HT1080 (cell line): Measurements from ENCODE around the gene ZNF496. TPM values are rescaled to one million over a fixed set of nuclear protein-coding genes. Genes with fewer than 3 reads are reported as not detected.
"Not testable (repeated sequence)": the region's sequence is repeated elsewhere in the genome, so short reads cannot be mapped to it uniquely, and the experiment has no call there.

ENCODE experiments used
- DNase-seq: peaks from one replicate; pipeline ENCODE4 v3.0.0-alpha.2; 2015; ENCODE audit warnings: low read depth
- total RNA-seq: library from RNA; depleted of rRNA; stranded (reverse); fragments of >200 nt; shearing (Covaris generic); gene quantifications from 2 replicates; pipeline ENCODE4 v1.2.3, GENCODE V29; 2014

The ZNF496 gene
- total RNA-seq, 1 experiment from 2014 or later, result 45.4 TPM

DNA sequence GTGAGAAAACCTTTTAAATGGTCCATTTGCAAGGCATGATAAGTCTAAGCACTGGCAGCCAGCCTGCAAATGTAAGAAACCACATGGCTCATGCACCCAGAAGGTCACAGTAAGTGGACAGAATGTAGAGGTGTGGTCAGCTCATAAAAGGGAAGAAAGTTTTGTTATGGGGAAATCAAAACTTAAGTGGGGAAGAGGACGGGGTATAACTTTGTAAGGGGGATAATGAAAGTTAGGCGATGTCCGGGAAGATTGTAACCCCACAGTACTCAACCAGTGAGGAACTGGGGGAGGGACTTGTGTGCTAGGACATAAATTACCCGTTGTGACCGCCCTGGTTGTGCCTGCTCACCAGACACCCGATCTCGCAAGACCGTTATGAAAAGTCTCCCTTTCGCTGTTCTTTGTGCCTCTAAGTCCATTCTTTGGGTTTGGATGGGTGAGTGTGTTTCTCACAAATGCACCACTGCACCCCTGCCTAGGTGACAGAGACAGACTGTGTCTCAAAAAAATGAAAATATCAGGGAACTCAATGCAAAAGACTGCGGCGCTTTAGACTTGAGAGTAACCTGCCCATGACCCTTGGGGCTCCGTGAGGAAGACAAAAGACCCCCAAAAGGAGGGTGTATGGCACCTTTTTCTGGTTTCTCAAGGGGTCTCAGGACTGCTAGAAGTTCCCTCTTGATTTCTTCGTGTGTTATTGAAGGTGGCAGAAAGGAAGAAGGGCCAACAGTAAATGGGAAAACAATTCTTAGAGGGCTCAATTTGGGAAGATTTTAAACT, 28.6 kb upstream of the ZNF496 start:
- no peak for DNase-seq

DNA sequence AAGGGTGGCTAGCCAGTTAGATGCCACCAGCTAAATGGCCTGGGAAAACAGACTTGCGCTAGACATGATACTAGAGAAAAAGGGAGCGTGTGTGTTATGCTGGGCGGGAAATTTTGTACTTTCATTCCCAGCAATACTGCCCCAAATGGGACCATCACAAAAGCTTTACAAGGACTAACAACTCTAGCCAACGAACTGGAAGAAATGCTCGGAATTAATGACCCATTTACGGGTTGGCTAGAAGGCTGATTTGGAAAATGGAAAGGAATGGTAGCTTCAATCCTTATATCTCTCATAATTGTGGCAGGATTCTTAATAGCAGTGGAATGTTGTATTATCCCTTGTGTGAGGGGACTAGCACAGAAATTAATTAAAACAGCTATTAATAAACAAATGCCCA, 27.9 kb upstream of the ZNF496 start:
- no peak for DNase-seq

DNA sequence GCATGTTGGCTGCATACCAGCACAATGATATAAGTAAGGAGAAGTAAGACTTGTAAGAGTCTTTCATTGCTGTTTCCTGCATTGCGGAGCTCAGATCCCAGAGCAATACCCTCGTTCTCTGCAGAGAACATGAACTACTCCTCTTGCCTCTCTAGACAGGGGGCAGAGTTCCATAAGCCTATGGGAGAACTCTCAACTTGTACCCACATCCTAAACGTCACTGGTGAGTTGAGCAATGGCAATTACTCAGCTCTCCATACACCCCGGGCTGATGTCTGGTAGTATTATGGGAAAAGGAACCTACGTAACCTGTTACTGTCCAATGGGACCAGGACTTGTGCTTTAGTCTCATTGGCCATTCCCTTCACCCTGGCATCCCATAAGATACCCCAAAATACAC, 27.3 kb upstream of the ZNF496 start:
- DNase-seq, result peak; percentile 32

GRCh38 chr1:247357781-247358211, 26.1 kb upstream of the ZNF496 start:
- DNase-seq, result no peak

DNA sequence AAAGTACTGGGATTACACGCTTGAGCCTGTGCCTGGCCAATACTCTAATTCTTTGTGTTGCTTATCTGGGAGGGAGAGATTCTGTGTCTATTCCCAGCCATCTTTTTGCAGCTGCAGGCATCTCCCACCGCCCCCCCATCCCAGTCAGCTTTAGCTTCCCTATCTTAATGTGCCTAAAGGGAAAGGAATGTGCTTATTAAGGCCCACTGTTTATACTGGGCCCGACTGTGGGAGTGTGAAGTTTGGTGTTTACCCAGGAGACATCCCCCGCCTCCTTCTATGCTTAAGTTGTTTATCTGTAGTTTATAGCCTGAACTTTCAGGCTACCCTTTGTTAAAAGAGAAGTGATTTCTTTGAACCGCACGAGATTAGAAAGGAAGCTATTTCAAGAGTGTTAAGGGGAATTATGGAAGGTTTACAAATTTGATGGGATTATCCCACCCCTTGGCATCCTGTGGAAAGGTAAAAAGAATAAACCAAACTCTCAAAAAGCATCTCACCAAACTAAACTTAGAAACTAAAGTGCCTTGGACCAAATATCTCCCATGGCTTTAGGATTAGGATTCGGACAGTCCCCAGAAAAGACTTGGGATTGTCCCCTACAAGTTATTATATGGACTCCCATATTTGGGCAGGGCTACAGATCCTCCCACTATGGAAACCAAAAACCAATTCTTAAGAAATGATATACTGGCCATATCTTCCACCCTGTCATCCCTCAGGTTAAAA, 25.5 kb upstream of the ZNF496 start:
- DNase-seq, result no peak

DNA sequence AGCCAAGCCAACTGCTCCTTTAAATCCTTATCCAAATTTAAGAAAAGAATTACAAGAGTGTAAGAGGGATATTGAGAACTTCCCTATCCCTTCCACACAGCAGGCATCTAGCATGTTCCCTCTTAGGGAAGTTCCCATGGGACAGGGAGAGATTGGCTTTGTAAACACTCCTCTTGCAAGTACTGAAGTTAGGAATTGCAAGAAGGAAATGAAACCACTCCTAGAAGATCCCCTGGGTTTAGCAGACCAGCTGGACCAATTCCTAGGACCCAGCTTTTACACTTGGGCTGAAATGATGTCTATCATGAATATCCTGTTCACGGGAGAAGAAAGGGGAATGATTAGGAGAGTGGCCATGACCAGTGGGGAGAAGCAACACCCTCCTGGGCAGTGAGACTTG, 23.5 kb upstream of the ZNF496 start:
- DNase-seq, result not testable (repeated sequence)

DNA sequence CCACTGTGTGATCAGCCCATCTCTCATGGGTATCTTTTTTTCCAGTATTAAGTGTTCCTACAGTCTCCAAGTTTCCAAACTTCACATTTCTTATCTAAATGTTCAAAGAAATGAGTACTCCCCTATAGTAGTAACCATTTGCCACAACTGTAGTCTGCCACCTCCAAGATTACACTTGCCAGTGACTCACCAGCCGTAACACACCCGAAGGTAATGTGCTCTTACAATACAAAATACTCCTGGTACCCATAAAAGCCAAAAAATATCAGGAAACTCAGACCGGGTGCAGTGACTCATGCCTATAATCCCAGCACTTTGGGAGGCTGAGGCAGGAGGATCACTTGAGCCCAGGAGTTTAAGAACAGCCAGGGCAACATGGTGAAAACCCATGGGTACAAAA, 20.5 kb upstream of the ZNF496 start:
- DNase-seq, result no peak

DNA sequence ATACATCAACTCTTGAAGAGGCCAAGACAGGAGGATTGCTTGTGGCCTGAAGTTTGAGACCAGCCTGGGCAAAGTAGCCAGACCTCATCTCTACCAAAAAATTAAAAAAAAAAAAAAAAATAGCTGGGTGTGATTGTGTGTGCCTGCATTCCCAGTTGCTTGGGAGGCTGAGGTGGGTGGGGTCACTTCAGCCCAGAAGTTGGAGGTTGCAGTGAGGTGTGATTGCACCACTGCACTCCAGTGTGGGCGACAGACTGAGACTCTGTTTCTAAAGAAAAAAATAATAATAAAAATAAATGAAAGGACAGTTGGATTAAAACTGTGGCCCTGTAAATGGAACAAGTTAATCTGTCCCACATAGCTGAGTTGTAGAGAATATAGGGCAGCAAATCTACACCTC, 18.9 kb upstream of the ZNF496 start:
- no peak for DNase-seq

GRCh38 chr1:247347477-247348222, 16.0 kb upstream of the ZNF496 start:
- DNase-seq, result no peak

GRCh38 chr1:247345881-247346280, 14.2 kb upstream of the ZNF496 start:
- DNase-seq, result no peak

DNA sequence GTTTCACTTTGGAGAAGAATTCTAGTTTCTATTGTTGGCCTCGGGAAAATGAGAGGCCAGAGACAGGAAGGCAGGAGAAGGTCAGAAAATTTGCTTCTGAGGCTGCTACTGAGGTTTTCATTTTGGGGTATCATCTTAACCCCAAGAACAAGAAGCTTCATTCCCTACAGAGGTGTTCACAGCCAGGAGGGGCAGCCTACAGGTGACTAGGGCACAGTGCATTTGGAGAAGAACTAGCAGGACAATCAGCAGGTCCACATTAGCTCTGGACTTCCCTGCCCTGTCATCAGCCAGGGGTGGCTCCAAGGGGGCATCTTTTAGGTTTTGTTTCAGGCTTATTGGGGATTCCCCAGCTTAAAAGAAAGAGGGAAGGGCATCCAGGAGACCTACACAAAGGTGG, 12.1 kb upstream of the ZNF496 start:
- DNase-seq, result no peak

DNA sequence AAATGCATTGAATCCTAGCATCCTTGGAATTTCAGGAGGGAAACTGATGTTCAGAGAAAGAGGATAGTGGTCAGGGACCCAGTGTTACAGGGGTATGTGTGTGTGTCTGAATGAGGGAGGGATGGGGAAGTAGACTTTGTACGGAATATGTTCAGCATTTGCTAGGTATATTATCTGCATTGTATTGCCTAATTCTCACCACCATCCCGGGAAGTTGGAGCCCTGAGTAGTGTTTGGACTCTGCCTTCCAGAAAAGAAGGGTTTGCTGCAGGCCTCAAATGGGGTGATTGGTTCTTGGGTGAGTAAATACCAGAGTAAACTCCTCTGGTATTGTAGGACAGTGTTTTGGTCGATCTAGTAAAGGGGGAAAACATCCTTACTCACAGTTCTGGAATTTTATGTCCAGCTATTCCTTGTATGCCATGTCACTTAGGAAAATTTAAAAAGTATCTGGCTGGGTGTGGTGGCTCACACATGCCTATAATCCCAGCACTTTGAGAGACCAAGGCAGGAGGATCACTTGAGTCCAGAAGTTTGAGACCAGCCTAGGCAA, 7.1 kb upstream of the ZNF496 start:
- no peak for DNase-seq

- DNase-seq, result no peak
These were observed 6.3 kb upstream of the ZNF496 start for GRCh38 chr1:247337961-247338360.

DNA sequence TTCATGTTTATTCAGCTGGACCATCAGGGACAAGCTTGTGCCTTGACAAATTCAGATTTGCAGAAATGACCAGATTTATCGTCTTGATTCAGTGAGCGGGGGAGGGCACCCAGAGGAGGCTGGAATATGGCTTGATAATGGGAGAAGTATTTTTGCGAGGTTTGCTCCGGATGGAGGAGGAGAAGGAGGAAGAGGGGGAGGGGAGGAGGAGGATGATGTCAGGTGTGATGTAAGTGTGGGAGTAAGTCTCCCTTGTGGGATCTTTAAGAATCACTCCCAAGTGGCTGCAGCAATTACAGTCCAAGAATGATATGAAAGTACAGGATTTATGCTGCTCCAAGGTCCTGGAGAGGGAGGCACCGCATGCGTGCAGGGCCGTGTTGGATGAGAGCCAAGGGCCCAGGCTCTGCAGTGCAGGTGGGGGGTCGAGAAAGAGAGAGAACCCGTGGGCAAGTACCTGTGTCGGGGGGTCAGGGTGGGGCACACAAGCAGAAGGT, 5.6 kb upstream of the ZNF496 start:
- DNase-seq, result no peak

GRCh38 chr1:247336390-247336789, 4.7 kb upstream of the ZNF496 start:
- DNase-seq, result no peak

DNA sequence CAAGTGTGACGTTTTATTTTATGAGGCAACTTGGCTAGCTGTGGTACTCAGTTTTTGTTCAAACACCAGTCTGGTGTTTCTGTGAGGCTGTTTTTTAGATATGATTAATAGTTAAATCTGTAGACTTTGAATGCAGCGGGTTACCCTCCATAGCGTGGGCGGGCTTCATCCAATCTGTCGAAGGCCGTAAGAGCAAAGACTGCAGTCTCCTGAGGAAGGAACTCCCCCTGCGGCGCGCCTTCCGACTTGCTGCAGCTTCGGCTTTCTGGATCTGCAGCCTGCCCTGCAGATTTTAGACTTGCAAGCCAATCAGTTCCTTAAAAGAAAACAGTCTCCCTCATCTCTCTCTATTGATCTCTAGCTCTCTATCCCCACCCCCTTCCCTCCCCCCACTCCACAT, 4.2 kb upstream of the ZNF496 start:
- no peak for DNase-seq

DNA sequence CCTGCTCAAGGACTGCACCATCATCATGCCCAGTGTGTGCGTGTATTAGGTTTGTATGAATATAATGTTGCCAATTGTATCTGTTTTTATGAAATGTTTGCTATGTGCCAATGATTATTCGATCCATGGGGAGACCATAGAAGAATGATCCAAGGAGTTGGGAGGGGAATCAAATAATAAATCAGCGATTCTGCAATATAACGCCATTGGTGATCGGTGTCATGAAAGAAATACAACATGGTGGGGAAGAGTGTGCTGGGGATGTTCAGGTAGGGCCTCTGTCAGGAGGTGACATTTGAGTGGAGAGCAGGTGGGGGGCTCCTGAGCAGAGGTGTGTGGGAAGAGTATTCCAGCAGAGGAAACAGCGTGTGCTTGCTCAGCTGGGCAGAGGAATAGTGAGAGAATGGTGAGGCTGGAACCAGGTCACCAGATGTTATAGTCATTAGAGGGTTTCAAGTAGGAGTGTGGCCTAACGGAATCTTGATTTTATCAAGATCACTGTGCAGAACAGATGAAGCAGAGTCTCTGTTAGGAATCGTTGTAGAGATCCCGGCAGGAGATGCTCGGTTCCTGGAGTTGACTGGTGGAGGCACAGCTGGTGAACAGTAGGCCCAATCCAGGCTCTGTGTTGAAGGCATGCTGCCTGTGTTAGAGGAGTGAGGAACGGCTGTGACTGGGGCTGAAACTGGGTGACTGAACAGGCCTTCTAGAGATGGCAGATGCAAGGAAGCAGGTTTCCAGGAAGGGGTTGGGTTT, 2.9 kb upstream of the ZNF496 start:
- DNase-seq, result no peak

- DNase-seq, result peak; percentile 18
These were observed 1.1 kb upstream of the ZNF496 start for GRCh38 chr1:247332623-247333361.

DNA sequence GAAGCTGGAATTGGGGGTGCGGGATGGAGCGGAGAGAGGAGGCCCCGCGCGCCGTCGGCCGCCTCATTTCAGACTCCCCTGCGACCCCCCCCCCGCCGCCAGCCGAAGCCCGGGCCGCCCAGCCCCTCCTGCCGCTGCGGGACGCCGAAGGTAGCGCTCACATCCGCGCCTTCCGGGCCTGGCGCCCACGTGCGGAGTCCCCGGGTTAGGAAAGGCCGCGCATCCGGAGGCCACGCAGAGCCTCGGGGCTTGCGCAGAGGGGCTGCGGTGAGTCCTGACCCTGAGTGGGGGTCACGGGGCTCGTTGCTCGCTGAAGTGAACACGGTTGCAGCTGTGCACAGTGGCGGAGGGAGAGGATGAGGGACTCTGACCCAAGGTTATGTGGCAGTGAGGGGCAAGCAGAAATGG, 552 bp upstream of the ZNF496 start:
- no peak for DNase-seq

DNA sequence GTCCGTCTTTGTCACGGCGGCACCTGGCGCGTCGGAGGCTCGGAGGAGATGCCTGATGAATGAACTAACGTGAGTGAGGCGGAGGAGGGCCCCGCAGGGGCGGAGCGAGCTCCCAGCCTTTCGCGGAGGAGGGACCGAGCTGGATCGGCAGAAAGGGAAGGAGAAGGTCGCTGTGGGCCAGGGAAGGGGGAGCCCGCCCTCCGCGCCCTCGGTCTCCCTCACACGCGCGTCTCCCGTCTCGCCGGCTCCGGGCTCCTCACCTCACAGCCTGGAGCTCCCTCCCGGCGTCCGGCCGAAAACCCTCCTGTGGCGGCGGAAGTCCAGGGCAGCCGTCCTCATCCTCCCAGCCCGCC, 519 bp downstream of the ZNF496 start:
- peak; percentile 67 for DNase-seq
